Endothelial cell of umbilical vein (primary cell): ENCODE measurements around the gene FARP1. TPM values are rescaled to one million over a fixed set of nuclear protein-coding genes. Genes with fewer than 3 reads are reported as not detected.

ENCODE experiments used
- BruUV-seq: library from RNA; stranded (reverse); fragments of 400-500 nt; replicated peaks from 2 replicates; lab custom pipeline; 2021; lab: Mats Ljungman, UMichigan
- CTCF ChIA-PET: fragments of 300-600, 350-600 bp; sonication (Branson Sonifier 250); formaldehyde crosslinking; loops from one replicate; lab custom pipeline; 2021; ENCODE audit warnings: antibody characterized with exemption, inconsistent platforms; lab: Charles Lee
- POLR2A ChIA-PET: fragments of 300-600, 350-600 bp; sonication (Branson Sonifier 250); formaldehyde crosslinking; loops from one replicate; lab custom pipeline; 2021; ENCODE audit warnings: antibody characterized with exemption, inconsistent platforms; lab: Charles Lee
- DNase-seq: peaks from one replicate; pipeline ENCODE4 v3.0.0-alpha.2; 2011; ENCODE audit warnings: low read depth, low spot score
- FAIRE-seq: peaks from 2 replicates; lab custom pipeline; 2011; peaks lifted over from hg19 to GRCh38; lab: Jason Lieb, UNC
- H2AFZ ChIP-seq: 2 replicates; pipeline ENCODE4 v1.6.0; 2012; ENCODE audit warnings: low read depth, low read length, control low read depth, inconsistent platforms
- H3K27ac ChIP-seq: 2 replicates; pipeline ENCODE4 v1.5.1; 2011; ENCODE audit warnings: low read depth, mild to moderate bottlenecking, control low read depth, low read length, moderate library complexity; ENCODE audit not compliant: insufficient read depth
- H3K27me3 ChIP-seq, 2 experiments: 2 replicates each; pipeline versions ENCODE4 v1.6.0 to v1.6.1; 2011; ENCODE audit warnings: low read length in 2 of 2, mixed read lengths in 1 of 2; ENCODE audit not compliant: control insufficient read depth in 2 of 2, insufficient read depth in 2 of 2
- H3K36me3 ChIP-seq, 2 experiments: 2 replicates in 1 of 2; 3 replicates in 1 of 2; pipeline ENCODE4 v1.5.1; 2011; ENCODE audit warnings: low read length in 2 of 2, mild to moderate bottlenecking in 1 of 2, moderate library complexity in 1 of 2; ENCODE audit not compliant: control insufficient read depth in 2 of 2, insufficient read depth in 2 of 2; ENCODE audit errors: extremely low read depth in 1 of 2
- H3K4me1 ChIP-seq: 3 replicates; pipeline ENCODE4 v1.5.1; 2011; ENCODE audit warnings: mild to moderate bottlenecking, low read length; ENCODE audit not compliant: control insufficient read depth, insufficient read depth; ENCODE audit errors: extremely low read depth
- H3K4me2 ChIP-seq: 2 replicates; pipeline ENCODE4 v1.6.1; 2011; ENCODE audit warnings: low read length, control low read depth, mixed read lengths; ENCODE audit not compliant: insufficient read depth
- H3K4me3 ChIP-seq, 3 experiments: fragments of 200-600 bp in 1 of 3; sonication (generic), shearing (Covaris generic) in 1 of 3; replicated peaks in 1 of 3; 2 replicates each; pipeline ENCODE4 v1.5.1; 2011 to 2016; ENCODE audit warnings: control low read depth in 3 of 3, low read length in 3 of 3, mild to moderate bottlenecking in 2 of 3, inconsistent platforms in 1 of 3, low read depth in 1 of 3, moderate library complexity in 1 of 3; ENCODE audit not compliant: insufficient read depth in 1 of 3
- H3K79me2 ChIP-seq: 2 replicates; pipeline ENCODE4 v1.6.0; 2012; ENCODE audit warnings: low read length, inconsistent platforms; ENCODE audit not compliant: control insufficient read depth, insufficient read depth
- H3K9ac ChIP-seq: replicated peaks from 2 replicates; pipeline ENCODE3; 2011; ENCODE audit warnings: low read length, control low read depth; ENCODE audit not compliant: insufficient read depth; ENCODE audit errors: extremely low read depth
- H3K9me1 ChIP-seq: replicated peaks from 3 replicates; pipeline ENCODE4 v1.6.0; 2011; ENCODE audit warnings: mild to moderate bottlenecking, low read length; ENCODE audit not compliant: control insufficient read depth, insufficient read depth; ENCODE audit errors: extremely low read depth
- H3K9me3 ChIP-seq: replicated peaks from 2 replicates; pipeline ENCODE4 v1.5.1; 2012; ENCODE audit warnings: low read length, inconsistent platforms; ENCODE audit not compliant: control insufficient read depth, insufficient read depth
- H4K20me1 ChIP-seq: replicated peaks from 2 replicates; pipeline ENCODE3; 2011; ENCODE audit warnings: mild to moderate bottlenecking, low read length; ENCODE audit not compliant: control insufficient read depth, insufficient read depth; ENCODE audit errors: extremely low read depth
- EZH2 ChIP-seq: IDR thresholded peaks from 2 replicates; pipeline ENCODE4 v1.6.1; 2012; ENCODE audit warnings: borderline replicate concordance, low read depth, mild to moderate bottlenecking, moderate library complexity, low read length, inconsistent platforms; ENCODE audit not compliant: severe bottlenecking
- FOS ChIP-seq: IDR thresholded peaks from 2 replicates; pipeline ENCODE4 v1.6.1; 2011; ENCODE audit warnings: mild to moderate bottlenecking, low read length, moderate library complexity, borderline replicate concordance; ENCODE audit not compliant: insufficient read depth
- GATA2 ChIP-seq: IDR thresholded peaks from 2 replicates; pipeline ENCODE4 v1.7.0; 2011; ENCODE audit warnings: low read depth, mild to moderate bottlenecking, moderate library complexity, mixed read lengths, low read length; ENCODE audit not compliant: insufficient read length, insufficient read depth
- JUN ChIP-seq: IDR thresholded peaks from 2 replicates; pipeline ENCODE4 v1.6.1; 2011; ENCODE audit warnings: borderline replicate concordance, low read depth; ENCODE audit not compliant: insufficient read length, insufficient read depth
- MYC ChIP-seq: IDR thresholded peaks from one replicate; pipeline ENCODE4 v1.6.1; 2011; ENCODE audit warnings: mild to moderate bottlenecking, low read depth, low read length
- POLR2A ChIP-seq: IDR thresholded peaks from 2 replicates; pipeline ENCODE4 v1.6.1; 2012; ENCODE audit warnings: low read depth, mild to moderate bottlenecking, control low read depth, low read length
- POLR2AphosphoS5 ChIP-seq: IDR thresholded peaks from 2 replicates; pipeline ENCODE4 v1.6.1; 2012; ENCODE audit warnings: low read depth, mild to moderate bottlenecking, control low read depth, low read length, moderate library complexity; ENCODE audit not compliant: insufficient read depth
- dilution Hi-C: fragments of 300-500 bp; cut with MboI; formaldehyde crosslinking; loops from one replicate; pipeline ENCODE4 v1.15.0; 2019; ENCODE audit warnings: low sequenced_read_pairs; ENCODE audit not compliant: extremely low pct_ligation_motif_present
- intact Hi-C: fragments of 100-400 bp; cut with micrococcal nuclease; formaldehyde crosslinking; loops from one replicate; pipeline ENCODE4 v1.10.0; 2022
- polyA plus RNA-seq, 4 experiments: library from polyadenylated mRNA; depleted of rRNA in 3 of 4; stranded (reverse) in 3 of 4; unstranded in 1 of 4; fragments of >200 nt; gene quantifications; 2 replicates each; pipeline versions ENCODE4 v1.2.1 to v1.2.3, GENCODE V29; 2011 to 2012; ENCODE audit warnings: missing spikeins in 1 of 4
- total RNA-seq: library from RNA; stranded (reverse); gene quantifications from 2 replicates; pipeline ENCODE4 v1.2.3, GENCODE V29; 2021
- TF ChIP-seq, protein P1 (sequence below), 2 donors: IDR thresholded peaks; 1 replicate in 1 of 2; 2 replicates in 1 of 2; pipeline ENCODE4 v1.5.1; 2011; ENCODE audit warnings: low read length in 2 of 2, mild to moderate bottlenecking in 2 of 2, moderate library complexity in 2 of 2, control low read depth in 1 of 2, inconsistent platforms in 1 of 2, low read depth in 1 of 2; ENCODE audit not compliant: insufficient read depth in 1 of 2; ENCODE audit errors: extremely low read depth in 1 of 2
- TF ChIP-seq, protein P2 (sequence below): IDR thresholded peaks from 2 replicates; pipeline ENCODE4 v1.6.1; 2011; ENCODE audit not compliant: insufficient read depth, insufficient read length

Gene FARP1
- total and polyA plus RNA-seq, 2 donors (not counting 3 experiments of a cell fraction or from before 2014, with no cell fraction given), result 19.0 to 77.7 TPM

DNA sequence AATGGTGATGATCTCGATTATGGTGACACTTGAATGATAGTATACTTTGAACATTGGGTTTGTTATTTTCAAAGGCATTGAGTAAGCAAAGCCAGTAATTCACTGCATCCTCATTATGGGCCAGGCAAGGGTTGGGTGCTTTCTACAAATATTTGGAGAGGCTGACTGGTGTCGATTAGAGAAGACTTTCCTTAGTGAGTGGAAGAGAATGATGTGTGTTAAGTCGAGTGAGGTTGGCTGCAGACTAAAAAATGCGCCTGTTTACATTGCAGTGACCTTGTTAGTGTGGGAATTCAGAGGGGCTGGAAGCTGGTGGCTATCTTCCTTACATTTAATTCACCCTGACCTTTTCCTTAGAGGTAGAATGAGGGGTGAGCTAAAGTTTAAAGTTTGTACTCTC, 56.6 kb downstream of the FARP1 start:
- H2AFZ ChIP-seq, result no peak overlapping the region
- dilution Hi-C loops (no loop called here), intact Hi-C loops (no loop called here)
- FAIRE-seq, result no peak
- TF ChIP-seq, protein P1, sequence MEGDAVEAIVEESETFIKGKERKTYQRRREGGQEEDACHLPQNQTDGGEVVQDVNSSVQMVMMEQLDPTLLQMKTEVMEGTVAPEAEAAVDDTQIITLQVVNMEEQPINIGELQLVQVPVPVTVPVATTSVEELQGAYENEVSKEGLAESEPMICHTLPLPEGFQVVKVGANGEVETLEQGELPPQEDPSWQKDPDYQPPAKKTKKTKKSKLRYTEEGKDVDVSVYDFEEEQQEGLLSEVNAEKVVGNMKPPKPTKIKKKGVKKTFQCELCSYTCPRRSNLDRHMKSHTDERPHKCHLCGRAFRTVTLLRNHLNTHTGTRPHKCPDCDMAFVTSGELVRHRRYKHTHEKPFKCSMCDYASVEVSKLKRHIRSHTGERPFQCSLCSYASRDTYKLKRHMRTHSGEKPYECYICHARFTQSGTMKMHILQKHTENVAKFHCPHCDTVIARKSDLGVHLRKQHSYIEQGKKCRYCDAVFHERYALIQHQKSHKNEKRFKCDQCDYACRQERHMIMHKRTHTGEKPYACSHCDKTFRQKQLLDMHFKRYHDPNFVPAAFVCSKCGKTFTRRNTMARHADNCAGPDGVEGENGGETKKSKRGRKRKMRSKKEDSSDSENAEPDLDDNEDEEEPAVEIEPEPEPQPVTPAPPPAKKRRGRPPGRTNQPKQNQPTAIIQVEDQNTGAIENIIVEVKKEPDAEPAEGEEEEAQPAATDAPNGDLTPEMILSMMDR (IDR thresholded peaks at IDR 0.05; ENCODE audit: extremely low read depth in 1 of 2, insufficient read depth in 1 of 2, low read depth in 1 of 2, low read length in 2 of 2), result no peak
- TF ChIP-seq POLR2AphosphoS5, result no peak
- TF ChIP-seq POLR2A, result no peak
- TF ChIP-seq EZH2, result no peak
- no peak for TF ChIP-seq FOS
- no peak for TF ChIP-seq JUN
- no peak for TF ChIP-seq GATA2
- TF ChIP-seq MYC, result no peak
- TF ChIP-seq, protein P2, sequence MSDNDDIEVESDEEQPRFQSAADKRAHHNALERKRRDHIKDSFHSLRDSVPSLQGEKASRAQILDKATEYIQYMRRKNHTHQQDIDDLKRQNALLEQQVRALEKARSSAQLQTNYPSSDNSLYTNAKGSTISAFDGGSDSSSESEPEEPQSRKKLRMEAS, result no peak
- no peaks in the 10 kb centered on the region for H3K9me1 ChIP-seq
- no peak overlapping the region for H3K9ac ChIP-seq
- no peak overlapping the region for H3K4me2 ChIP-seq
- no peaks in the 10 kb centered on the region for H3K27me3 ChIP-seq
- no TSS peak for BruUV-seq
- ChIA-PET CTCF (no interaction called here), POLR2A (no interaction called here)
- peaks cover 1% of the 10 kb centered on the region for H3K79me2 ChIP-seq
- H4K20me1 ChIP-seq, result no peaks in the 10 kb centered on the region
- no peaks in the 10 kb centered on the region for H3K9me3 ChIP-seq
- DNase-seq, result no peak
- no peaks in the 10 kb centered on the region for H3K36me3 ChIP-seq
- no peak overlapping the region for H3K27ac ChIP-seq
- H3K4me3 ChIP-seq, result no peak overlapping the region
- no peaks in the 10 kb centered on the region for H3K4me1 ChIP-seq
